ENCODE data around the gene ZNF70. TPM values are rescaled to one million over a fixed set of nuclear protein-coding genes. Genes with fewer than 3 reads are reported as not detected.

Gene ZNF70
- total RNA-seq, 1 experiment from 2014 or later: 3.2 TPM

DNA sequence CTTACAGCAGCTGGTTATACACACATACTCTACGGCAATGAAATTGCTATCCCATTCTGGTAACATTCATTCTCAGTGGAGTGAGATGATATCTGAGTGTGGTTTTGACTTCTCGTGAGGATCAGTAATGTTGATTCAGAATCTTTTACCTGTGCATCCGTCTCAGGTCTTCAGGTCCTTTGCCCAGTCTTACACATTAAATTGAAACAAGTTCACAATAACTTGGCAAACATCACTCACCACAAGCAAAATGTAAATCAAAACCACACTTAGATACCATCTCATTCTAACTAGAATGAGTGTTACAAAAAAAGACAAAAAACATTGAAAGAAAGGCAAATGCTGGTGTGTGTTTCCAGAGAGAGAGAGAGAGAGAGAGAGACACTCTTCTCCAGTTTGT is 46.1 kb downstream of the ZNF70 start:
- no TSS peak for BruUV-seq (replicated peaks)
- TF ChIP-seq TCF7L2 (IDR thresholded peaks at IDR 0.05; ENCODE audit: low read depth, low read length) (no peak), POLR2AphosphoS5 (IDR thresholded peaks at IDR 0.05; ENCODE audit: low read depth, low read length) (no peak), SIN3A (IDR thresholded peaks at IDR 0.05; ENCODE audit: borderline replicate concordance, insufficient read depth, low read depth, low read length) (no peak)
- TF ChIP-seq, protein P1, sequence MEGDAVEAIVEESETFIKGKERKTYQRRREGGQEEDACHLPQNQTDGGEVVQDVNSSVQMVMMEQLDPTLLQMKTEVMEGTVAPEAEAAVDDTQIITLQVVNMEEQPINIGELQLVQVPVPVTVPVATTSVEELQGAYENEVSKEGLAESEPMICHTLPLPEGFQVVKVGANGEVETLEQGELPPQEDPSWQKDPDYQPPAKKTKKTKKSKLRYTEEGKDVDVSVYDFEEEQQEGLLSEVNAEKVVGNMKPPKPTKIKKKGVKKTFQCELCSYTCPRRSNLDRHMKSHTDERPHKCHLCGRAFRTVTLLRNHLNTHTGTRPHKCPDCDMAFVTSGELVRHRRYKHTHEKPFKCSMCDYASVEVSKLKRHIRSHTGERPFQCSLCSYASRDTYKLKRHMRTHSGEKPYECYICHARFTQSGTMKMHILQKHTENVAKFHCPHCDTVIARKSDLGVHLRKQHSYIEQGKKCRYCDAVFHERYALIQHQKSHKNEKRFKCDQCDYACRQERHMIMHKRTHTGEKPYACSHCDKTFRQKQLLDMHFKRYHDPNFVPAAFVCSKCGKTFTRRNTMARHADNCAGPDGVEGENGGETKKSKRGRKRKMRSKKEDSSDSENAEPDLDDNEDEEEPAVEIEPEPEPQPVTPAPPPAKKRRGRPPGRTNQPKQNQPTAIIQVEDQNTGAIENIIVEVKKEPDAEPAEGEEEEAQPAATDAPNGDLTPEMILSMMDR (IDR thresholded peaks at IDR 0.05): no peak
- TF ChIP-seq, protein P2, sequence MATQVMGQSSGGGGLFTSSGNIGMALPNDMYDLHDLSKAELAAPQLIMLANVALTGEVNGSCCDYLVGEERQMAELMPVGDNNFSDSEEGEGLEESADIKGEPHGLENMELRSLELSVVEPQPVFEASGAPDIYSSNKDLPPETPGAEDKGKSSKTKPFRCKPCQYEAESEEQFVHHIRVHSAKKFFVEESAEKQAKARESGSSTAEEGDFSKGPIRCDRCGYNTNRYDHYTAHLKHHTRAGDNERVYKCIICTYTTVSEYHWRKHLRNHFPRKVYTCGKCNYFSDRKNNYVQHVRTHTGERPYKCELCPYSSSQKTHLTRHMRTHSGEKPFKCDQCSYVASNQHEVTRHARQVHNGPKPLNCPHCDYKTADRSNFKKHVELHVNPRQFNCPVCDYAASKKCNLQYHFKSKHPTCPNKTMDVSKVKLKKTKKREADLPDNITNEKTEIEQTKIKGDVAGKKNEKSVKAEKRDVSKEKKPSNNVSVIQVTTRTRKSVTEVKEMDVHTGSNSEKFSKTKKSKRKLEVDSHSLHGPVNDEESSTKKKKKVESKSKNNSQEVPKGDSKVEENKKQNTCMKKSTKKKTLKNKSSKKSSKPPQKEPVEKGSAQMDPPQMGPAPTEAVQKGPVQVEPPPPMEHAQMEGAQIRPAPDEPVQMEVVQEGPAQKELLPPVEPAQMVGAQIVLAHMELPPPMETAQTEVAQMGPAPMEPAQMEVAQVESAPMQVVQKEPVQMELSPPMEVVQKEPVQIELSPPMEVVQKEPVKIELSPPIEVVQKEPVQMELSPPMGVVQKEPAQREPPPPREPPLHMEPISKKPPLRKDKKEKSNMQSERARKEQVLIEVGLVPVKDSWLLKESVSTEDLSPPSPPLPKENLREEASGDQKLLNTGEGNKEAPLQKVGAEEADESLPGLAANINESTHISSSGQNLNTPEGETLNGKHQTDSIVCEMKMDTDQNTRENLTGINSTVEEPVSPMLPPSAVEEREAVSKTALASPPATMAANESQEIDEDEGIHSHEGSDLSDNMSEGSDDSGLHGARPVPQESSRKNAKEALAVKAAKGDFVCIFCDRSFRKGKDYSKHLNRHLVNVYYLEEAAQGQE (IDR thresholded peaks at IDR 0.05; ENCODE audit: insufficient read depth in 1 of 2, low read depth in 2 of 2, low read length in 1 of 2): no peak
- intact Hi-C loops (cut with micrococcal nuclease; ENCODE audit: unreplicated experiment) (no loop called here), in situ Hi-C loops (cut with HindIII; ENCODE audit: low pct_unique_long_range_greater_than_20kb, low sequenced_read_pairs) (no loop called here)
- CTCF ChIA-PET: no interaction called here
- H3K9me3 ChIP-seq (ENCODE audit: control insufficient read depth, insufficient read depth, low read depth, low read length): no peaks in the 10 kb centered on the region
- no peak for ATAC-seq
- no peak for DNase-seq (ENCODE audit: low read depth, low spot score)
- H3K4me3 ChIP-seq (ENCODE audit: low read depth in 2 of 2, low read length in 2 of 2): no peak overlapping the region
- H3K27ac ChIP-seq (ENCODE audit: low read length): no peak overlapping the region
- no peaks in the 10 kb centered on the region for H3K4me1 ChIP-seq (ENCODE audit: control insufficient read depth, insufficient read depth, low read length)
- POLR2A ChIA-PET: no interaction called here
- H3K27me3 ChIP-seq (ENCODE audit: control insufficient read depth, insufficient read depth, low read length): no peaks in the 10 kb centered on the region
- peaks cover 2% of the 10 kb centered on the region; the same call in 1 of the 2 replicates for H3K36me3 ChIP-seq (ENCODE audit: control insufficient read depth, insufficient read depth, low read length)

DNA sequence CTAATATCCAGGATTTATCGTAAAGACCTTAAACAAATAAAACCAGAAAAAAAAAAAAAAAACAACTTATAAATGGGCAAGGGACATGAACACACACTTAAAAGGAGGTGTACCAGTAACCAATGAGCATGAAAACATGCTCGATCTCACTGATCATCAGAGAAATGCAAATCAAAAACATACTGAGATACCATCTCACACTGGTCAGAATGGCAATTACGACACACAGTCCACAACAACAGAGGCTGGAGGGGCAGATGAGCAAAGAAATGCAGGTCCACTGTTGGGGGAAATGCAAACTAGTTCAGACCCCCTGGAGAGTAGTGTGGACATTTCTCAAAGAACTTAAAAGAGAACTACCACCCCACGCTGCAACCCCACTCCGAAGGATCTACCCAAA is 46.9 kb downstream of the ZNF70 start:
- in situ Hi-C loops (cut with HindIII; ENCODE audit: low pct_unique_long_range_greater_than_20kb, low sequenced_read_pairs): no loop called here
- H3K4me3 ChIP-seq (ENCODE audit: low read depth in 2 of 2, low read length in 2 of 2): no peak overlapping the region
- ATAC-seq (no peak), DNase-seq (ENCODE audit: low read depth, low spot score) (no peak)
- no peaks in the 10 kb centered on the region for H3K9me3 ChIP-seq (ENCODE audit: control insufficient read depth, insufficient read depth, low read depth, low read length)
- ChIA-PET POLR2A (no interaction called here), CTCF (no interaction called here)
- intact Hi-C loops (cut with micrococcal nuclease; ENCODE audit: unreplicated experiment): no loop called here
- H3K36me3 ChIP-seq (ENCODE audit: control insufficient read depth, insufficient read depth, low read length): peaks cover 2% of the 10 kb centered on the region; the same call in 1 of the 2 replicates
- H3K4me1 ChIP-seq (ENCODE audit: control insufficient read depth, insufficient read depth, low read length): no peaks in the 10 kb centered on the region
- no peak for TF ChIP-seq TCF7L2 (IDR thresholded peaks at IDR 0.05; ENCODE audit: low read depth, low read length)
- TF ChIP-seq, protein P1 (IDR thresholded peaks at IDR 0.05): no peak
- TF ChIP-seq POLR2AphosphoS5 (IDR thresholded peaks at IDR 0.05; ENCODE audit: low read depth, low read length): no peak
- TF ChIP-seq, protein P2 (IDR thresholded peaks at IDR 0.05; ENCODE audit: insufficient read depth in 1 of 2, low read depth in 2 of 2, low read length in 1 of 2): no peak
- TF ChIP-seq SIN3A (IDR thresholded peaks at IDR 0.05; ENCODE audit: borderline replicate concordance, insufficient read depth, low read depth, low read length): no peak
- no TSS peak for BruUV-seq (replicated peaks)
- no peak overlapping the region for H3K27ac ChIP-seq (ENCODE audit: low read length)
- H3K27me3 ChIP-seq (ENCODE audit: control insufficient read depth, insufficient read depth, low read length): no peaks in the 10 kb centered on the region
